Chondrocyte (in vitro differentiated cells): ENCODE results near the gene DMD. TPM values are rescaled to one million over a fixed set of nuclear protein-coding genes. Genes with fewer than 3 reads are reported as not detected.

Experiments used
- DNase-seq: peaks from one replicate; pipeline ENCODE4 v3.0.0; 2021; ENCODE audit warnings: mixed read lengths, low spot score
- H3K27ac Mint-ChIP-seq: one replicate; pipeline ENCODE4 v1.8.0; 2021; ENCODE audit warnings: mild to moderate bottlenecking, moderate library complexity, mixed read lengths; ENCODE audit not compliant: unreplicated experiment
- H3K27me3 Mint-ChIP-seq: 2 replicates; pipeline ENCODE4 v1.8.0; 2021; ENCODE audit warnings: low read depth, mixed read lengths
- H3K36me3 Mint-ChIP-seq: 2 replicates; pipeline ENCODE4 v1.8.0; 2021; ENCODE audit warnings: low read depth, mixed read lengths
- H3K4me1 Mint-ChIP-seq: 2 replicates; pipeline ENCODE4 v1.8.0; 2021; ENCODE audit warnings: low read depth, mild to moderate bottlenecking, mixed read lengths
- H3K4me3 Mint-ChIP-seq: one replicate; pipeline ENCODE4 v1.8.0; 2021; ENCODE audit warnings: mild to moderate bottlenecking, moderate library complexity, mixed read lengths; ENCODE audit not compliant: unreplicated experiment
- H3K9me3 Mint-ChIP-seq: 2 replicates; pipeline ENCODE4 v1.8.0; 2021; ENCODE audit warnings: low read depth, mixed read lengths
- total RNA-seq: library from RNA; stranded (reverse); gene quantifications from 3 replicates; pipeline ENCODE4 v1.2.1, GENCODE V29; 2021
- TF ChIP-seq, protein P1 (sequence below): fragments of 200-600 bp; sonication (generic); IDR thresholded peaks from 2 replicates; pipeline ENCODE4 v1.5.0; 2021; ENCODE audit warnings: antibody characterized with exemption, mild to moderate bottlenecking, moderate library complexity

The DMD gene
- total RNA-seq, 1 donor from 2014 or later = 201 TPM

DNA sequence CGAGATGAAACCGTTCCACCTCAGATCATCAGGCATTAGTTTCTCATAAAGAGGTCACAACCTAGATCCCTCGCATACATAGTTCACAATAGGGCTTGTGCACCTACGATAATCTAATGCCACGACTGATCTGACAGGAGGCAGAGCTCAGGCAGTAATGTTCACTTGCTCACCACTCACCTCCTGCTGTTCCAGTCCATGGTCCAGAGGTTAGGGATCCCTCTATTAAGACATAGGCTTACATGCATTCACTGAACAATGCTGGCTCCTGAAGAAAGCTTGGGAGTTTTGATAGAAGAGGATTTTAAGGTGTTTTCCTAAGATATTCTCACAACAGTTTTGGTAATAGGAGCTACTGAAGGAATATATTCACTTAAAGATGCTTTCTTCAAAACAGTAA lies 1903.4 kb downstream of the DMD start:
- Mint-ChIP-seq H3K27me3 (no peaks in the 10 kb centered on the region), H3K27ac (no peak overlapping the region), H3K4me3 (no peak overlapping the region), H3K36me3 (no peaks in the 10 kb centered on the region), H3K9me3 (peaks cover 23% of the 10 kb centered on the region), H3K4me1 (peaks cover 10% of the 10 kb centered on the region)
- no peak for DNase-seq
- TF ChIP-seq, protein P1, sequence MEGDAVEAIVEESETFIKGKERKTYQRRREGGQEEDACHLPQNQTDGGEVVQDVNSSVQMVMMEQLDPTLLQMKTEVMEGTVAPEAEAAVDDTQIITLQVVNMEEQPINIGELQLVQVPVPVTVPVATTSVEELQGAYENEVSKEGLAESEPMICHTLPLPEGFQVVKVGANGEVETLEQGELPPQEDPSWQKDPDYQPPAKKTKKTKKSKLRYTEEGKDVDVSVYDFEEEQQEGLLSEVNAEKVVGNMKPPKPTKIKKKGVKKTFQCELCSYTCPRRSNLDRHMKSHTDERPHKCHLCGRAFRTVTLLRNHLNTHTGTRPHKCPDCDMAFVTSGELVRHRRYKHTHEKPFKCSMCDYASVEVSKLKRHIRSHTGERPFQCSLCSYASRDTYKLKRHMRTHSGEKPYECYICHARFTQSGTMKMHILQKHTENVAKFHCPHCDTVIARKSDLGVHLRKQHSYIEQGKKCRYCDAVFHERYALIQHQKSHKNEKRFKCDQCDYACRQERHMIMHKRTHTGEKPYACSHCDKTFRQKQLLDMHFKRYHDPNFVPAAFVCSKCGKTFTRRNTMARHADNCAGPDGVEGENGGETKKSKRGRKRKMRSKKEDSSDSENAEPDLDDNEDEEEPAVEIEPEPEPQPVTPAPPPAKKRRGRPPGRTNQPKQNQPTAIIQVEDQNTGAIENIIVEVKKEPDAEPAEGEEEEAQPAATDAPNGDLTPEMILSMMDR = no peak

DNA sequence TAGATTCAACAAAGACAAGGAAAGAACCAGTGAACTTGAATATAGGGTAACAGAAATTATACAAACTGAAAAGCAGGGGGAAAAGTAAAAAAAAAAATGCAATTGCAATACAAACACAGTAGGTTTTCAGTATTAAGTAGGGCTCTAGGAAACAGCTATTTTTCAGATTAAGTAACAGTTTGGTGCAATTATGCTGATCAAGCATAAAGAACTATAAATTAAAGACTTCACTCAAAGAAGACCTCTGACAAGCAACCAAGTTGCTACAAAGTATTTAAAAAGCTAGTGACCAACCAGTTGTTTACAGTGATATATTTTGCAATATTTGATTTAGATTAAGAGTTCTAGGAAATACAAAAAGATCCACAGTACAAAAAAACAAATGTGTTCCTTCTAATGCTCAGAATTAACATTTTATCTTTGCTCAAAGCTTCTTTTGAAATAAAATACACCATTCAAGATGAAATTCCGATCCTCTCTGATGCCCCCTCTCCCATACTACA lies 1908.7 kb downstream of the DMD start:
- Mint-ChIP-seq H3K27ac (no peak overlapping the region), H3K4me3 (no peak overlapping the region), H3K9me3 (peaks cover 15% of the 10 kb centered on the region), H3K4me1 (no peaks in the 10 kb centered on the region), H3K36me3 (no peaks in the 10 kb centered on the region), H3K27me3 (no peaks in the 10 kb centered on the region)
- DNase-seq = no peak
- TF ChIP-seq, protein P1 = no peak

DNA sequence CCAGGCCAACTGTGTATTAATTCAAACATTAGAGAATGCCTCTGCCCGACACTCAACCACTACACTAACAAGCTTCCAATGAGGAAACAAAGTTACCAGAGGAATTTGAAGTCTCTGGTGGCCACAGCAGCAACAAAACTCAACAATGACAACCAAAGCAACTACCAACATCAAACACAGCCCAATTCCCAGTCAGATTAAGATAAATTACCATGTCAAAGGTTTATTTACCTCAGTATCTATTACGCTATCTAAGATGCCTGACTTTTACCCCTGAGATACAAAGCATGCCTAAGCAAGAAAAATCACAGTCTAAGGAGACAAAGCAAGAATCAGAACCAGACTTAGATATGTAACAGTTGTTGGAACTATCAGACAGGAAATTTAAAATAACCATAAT lies 1909.4 kb downstream of the DMD start:
- DNase-seq = no peak
- Mint-ChIP-seq H3K36me3 (no peaks in the 10 kb centered on the region), H3K27me3 (no peaks in the 10 kb centered on the region), H3K4me3 (no peak overlapping the region), H3K4me1 (no peaks in the 10 kb centered on the region), H3K27ac (no peak overlapping the region), H3K9me3 (peaks cover 13% of the 10 kb centered on the region)
- TF ChIP-seq, protein P1 = no peak

DNA sequence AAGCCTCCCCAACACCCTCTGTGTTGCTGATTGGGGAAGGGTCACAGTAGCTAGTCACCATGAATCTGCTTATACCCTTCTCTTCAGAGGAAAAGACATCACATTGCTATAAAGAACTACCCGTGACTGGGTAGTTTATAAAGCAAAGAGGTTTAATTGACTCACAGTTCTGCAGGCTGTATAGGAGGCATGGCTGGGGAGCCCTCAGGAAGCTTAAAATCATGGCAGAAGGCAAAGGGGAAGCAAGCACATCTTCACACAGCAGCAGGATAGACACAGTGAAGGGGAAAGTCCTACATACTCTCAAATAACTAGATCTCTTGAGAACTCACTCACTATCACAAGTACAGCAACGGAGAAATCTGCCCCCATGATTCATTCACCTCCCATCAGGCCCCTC lies 1910.1 kb downstream of the DMD start:
- Mint-ChIP-seq H3K36me3 (no peaks in the 10 kb centered on the region), H3K4me3 (no peak overlapping the region), H3K27me3 (no peaks in the 10 kb centered on the region), H3K27ac (no peak overlapping the region), H3K4me1 (no peaks in the 10 kb centered on the region), H3K9me3 (peaks cover 13% of the 10 kb centered on the region)
- TF ChIP-seq, protein P1 = no peak
- DNase-seq = no peak

DNA sequence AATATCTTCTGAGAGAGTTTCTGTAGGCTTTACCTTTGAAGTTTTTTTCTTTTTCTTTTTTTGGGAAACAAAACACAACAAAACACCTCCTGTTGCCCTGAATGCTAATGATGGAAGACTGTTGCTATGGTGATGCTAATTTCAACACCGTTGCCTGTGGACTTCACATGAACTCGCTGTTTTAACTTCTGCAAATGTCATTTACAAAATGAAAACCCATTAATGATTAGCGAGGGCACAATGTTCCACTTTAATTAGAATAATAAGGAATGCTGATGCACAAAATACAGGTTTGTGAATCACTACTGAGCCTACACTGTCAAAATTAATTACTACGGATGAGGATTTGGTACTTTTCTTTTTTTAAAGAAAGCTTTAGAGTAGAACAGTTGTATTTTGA lies 1912.4 kb downstream of the DMD start:
- no peak for DNase-seq
- no peaks in the 10 kb centered on the region for H3K27me3 Mint-ChIP-seq
- TF ChIP-seq, protein P1 = no peak
- no peaks in the 10 kb centered on the region for H3K36me3 Mint-ChIP-seq
- no peak overlapping the region for H3K27ac Mint-ChIP-seq
- H3K4me1 Mint-ChIP-seq = no peaks in the 10 kb centered on the region
- no peak overlapping the region for H3K4me3 Mint-ChIP-seq
- peaks cover 13% of the 10 kb centered on the region for H3K9me3 Mint-ChIP-seq
